GM19455 (cell line): ENCODE data around the gene TRABD2B.

Experiments
- ATAC-seq: cut with Tn5 transposase; IDR thresholded peaks from one replicate; pipeline ENCODE4 v1.9.1; 2021; ENCODE audit not compliant: unreplicated experiment

Gene TRABD2B

DNA sequence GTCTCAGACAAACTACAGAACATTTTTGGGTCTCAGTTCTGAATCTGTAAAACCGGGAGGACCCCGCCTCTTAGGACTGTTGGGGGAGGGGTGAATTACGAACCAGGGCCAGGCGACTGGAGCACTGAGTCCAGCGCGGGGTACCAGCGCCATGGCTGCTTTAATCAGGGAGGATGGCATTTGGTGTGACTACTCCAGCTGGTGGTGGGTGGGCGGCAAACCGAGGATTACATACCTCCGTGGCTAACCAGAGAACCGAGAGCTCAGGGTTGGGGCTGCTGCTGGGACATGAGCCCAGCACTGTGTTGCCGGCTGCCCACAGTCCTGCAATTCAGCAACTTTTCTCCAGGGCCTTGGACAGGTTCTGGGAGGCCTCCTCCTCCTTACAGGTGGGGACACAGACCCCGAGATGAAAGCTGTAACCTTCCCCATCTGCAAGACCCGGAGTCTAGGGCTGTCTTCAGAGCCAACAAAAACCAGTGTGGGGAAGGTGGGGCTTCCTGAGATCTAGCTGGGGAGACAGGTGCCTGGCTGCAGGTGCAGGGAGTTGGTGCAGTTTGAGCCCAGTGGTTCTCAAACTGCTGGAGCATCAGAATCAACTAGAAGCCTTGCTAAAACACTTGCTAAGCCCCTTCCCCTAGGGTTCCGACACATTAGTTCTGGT, 285.9 kb downstream of the TRABD2B start:
- no peak for ATAC-seq
